Right kidney (tissue), 9 donors: ENCODE data around the gene POU2F3.

Experiments used
- DNase-seq: peaks from one replicate; pipeline ENCODE4 v3.0.0-alpha.2; 2016
- long read RNA-seq, 8 donors: transcript quantifications; one replicate each; lab custom pipeline, GENCODE V29; 2026

The POU2F3 gene
- long read RNA-seq, donor 1 = 0 reads
- long read RNA-seq, donor 2 = 0 reads
- long read RNA-seq, donor 3, partial matches to known transcripts = 0 of 1 reads
- long read RNA-seq, donor 3, other reads (novel, unspliced or antisense) = 0 of 1 reads
- long read RNA-seq, donor 4 = 0 reads
- long read RNA-seq, donor 5 = 0 reads
- long read RNA-seq, donor 6, partial matches to known transcripts = 0 of 3 reads
- long read RNA-seq, donor 6, other reads (novel, unspliced or antisense) = 0 of 3 reads
- long read RNA-seq, donor 7, partial matches to known transcripts = 0 of 1 reads
- long read RNA-seq, donor 7, other reads (novel, unspliced or antisense) = 0 of 1 reads
- long read RNA-seq, donor 8 = 0 reads

GRCh38 chr11:120239713-120240640, at the start of gene POU2F3:
POU2F3 (plus strand) TSS chr11:120240140; CDS start chr11:120240344, 204 bp downstream.
- no peak for DNase-seq

GRCh38 chr11:120191058-120191457, 48.9 kb upstream of the POU2F3 start:
- DNase-seq = no peak

DNA sequence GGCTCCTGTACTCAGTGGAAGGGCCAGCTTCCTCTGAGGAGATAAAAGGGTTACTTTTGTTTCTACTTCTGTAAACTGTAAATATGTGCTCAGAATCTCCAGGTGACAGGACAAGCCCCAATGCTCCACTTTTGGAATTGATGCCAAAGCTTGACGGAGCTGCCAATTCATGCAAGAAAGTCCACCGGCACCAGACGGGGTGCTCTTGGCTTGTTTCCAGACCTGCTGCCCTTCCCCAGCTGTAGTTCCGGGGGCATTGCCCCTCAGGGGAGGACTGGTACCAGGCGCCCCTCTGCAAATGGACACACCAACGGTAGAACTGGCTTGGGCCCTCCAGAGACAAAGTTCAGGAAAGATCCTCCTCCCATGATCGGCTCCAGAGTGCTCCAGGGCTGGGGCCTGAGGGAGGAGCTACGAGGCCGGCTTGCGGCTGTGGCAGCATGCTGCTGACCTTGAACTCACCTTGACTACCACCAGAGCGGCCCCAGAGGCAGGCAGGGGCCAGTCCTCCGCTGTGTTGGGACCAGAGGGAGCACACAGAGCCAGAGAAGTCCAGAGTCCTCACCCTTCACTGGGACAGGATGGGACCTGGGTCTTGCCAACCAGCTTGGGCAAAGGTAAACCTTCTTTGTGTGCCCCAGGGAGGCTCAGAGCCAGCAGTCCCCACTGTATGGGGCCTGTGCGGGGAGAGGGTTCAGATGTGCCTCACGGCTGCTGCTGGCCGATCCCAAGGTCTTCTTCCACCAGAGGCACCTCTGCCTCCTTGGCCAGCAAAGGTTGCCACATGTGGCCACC, 46.9 kb upstream of the POU2F3 start:
- no peak for DNase-seq

- DNase-seq = no peak
Observed at GRCh38 chr11:120194166-120194565, 45.8 kb upstream of the POU2F3 start.

DNA sequence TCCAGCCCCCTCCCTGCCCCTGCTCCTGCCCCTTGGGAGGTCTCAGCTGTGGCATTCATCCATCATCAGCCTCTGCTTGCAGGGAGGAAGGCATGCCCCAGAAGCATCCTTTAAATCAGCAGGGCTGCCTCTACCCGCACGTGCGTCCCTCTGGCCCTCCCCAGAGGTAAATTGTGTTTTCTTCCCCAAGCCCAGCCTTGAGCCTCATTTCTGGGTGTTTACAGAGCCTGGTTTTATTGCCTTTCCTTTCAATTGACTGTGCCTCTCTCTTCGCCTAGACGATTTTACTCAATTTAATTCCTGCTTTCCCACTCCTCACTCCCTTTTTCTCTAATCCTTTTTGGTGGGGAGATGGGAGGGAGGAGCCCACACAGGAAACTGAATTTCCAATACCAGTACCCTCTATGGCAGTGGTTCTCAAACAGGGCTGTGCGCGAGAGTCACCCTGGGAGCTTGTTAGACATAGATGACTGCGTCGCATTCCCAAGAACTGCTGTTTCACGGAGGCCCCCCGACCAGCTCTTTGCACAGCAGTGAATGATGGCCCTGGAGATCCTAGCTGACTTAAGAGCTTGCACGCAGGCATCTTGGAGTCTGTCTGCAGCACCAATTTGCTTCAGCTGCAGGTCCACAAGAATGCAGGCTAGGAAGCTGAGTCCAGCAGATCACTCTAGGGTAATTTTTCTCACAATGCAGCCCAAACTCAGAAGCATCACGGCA, 44.2 kb upstream of the POU2F3 start:
- DNase-seq = peak; percentile 60

DNA sequence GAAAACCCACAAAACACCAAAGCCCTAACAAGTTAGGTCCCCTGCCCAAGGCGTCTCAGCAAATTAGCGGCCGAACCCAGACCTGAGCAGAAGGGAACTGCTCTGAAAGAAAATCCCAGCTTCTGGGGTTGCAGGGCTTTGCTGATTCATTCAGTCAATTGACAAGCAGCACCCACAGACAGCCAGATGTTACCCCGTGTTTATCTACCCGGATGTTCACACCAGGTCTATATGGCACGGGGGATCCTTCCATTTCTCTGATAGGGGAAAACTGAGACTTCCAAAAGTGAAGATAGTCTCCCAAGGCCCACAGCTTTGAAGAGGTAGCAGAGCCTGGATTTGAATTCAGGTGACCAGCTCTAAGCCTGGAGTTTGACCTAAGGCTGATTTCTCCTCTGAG, 43.1 kb upstream of the POU2F3 start:
- DNase-seq = no peak

- DNase-seq = no peak
Observed at GRCh38 chr11:120197251-120197891, 42.6 kb upstream of the POU2F3 start.

DNA sequence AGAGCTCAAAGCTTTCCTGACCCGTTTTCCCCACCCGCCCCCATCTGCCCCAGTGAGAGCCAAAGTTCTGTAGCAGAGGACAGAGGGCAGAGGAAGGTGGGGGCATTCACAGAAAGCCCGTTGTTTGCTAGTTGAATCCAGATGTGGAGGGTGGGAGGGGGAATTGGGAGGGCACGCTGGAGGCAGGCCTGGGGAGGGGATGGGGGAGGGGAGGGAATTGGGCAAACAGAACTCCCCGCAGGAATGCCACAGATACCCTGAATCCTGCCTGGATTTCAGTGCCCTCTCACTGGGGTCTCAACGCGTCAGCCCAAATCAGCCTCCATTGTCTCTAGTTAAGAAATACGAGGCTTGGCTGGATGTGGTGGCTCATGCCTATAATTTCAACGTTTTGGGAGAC, 42.0 kb upstream of the POU2F3 start:
- DNase-seq = no peak

DNA sequence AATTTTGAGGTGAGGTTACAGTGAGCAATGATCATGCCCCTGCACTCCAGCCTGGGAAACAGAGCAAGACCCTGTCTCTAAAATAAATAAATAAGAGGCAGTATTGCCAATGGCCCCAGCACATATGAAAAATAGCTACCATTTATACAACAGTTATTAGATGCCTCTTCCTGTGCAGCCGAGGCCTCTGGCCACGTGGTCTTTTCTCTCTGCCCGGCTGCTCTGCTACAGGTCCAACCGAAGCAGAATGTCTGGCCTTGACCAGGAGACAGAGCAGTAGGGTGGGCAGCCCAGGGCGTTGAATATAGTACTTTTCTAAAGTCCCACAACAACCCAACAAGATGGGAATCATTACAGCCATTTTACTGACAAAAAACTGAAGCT, 41.5 kb upstream of the POU2F3 start:
- no peak for DNase-seq

DNA sequence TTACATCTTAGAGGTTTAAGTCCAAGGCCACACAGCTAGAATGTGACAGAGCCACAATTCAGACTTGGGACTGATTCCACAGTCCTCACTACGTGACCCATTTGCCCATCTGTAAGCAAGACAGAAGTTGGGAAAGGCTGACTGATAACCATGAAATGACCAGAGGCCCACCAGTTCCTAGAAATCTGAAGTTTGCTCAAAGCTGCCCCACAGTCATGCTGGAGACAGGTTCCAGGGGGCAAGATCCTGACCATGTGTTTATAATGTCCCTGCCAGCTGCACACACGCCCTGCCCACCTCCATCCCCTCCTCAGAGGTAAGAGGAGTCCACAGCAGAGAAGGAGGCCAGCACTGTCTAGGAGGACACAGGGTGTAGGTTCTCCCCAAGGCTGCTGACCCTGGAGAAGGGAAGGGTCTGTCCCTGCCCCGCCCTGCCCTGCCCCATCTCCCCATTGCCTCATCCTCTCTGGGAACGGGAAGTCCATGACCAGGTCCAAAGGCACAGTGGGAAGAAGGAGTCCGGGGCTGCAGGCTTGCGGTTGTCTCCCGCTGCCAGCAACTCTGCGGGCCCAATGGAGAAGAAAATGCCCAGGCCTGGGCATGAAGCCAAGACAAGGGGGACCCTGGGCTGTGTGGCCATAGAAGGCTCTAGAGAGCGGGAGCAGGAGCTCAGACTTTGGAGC, 41.0 kb upstream of the POU2F3 start:
- DNase-seq = no peak

DNA sequence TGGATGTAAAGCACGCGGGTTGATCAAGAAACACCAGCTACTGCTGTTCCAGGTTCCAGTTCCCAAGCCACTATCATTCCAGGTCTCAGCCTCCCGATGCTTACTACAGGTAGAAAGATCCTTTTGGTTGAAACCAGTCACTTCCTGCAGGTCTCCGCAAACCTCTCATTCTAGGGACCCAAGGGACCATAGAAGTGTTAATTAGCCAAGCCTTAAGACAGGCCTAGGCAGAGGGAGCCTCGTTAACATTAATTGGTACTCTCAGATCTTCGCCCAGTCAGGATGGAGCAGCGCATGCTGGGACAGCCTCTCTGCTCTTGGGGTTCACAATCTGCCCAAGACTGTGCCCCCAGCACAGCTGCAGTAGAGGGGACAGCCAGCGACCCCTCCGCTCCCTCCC, 40.3 kb upstream of the POU2F3 start:
- no peak for DNase-seq

DNA sequence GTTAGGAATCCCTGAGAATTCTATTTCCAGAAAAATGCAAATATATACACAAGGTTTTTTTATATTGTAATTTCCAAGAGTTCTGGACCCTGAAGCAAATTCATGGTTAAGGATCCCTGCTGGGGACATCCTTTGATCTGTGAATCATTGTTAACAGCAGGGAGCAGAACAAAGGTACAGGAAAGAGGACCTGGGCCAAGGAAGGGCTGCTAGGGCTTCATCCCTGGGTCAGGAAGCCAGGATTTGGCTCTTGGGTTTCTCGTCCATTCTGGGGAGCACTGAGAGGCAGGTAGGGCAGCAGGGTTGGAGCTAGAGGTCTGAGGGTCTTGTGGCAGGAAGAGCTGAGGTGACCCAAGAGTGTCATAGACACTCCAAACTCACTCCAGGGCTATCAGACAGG, 39.3 kb upstream of the POU2F3 start:
- no peak for DNase-seq

DNA sequence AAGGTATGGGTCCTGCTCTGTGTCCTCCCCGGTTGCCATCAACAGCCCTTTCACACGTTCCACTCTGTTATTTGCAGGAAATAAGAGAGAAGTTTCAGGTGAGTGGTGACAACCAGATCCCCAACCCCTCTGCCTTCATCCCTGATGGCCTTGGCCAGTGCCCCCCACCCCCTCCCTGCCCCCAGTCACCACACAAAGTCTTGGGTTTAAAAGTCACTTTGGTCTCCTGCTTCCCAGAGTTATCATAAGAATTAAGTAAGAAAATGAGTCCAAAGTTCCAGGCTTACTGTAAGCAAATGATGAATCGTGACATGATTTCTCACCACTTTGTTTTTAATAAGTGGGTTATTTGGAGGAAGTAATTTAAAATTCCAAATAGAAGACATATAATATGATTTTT, 38.3 kb upstream of the POU2F3 start:
- DNase-seq = no peak

DNA sequence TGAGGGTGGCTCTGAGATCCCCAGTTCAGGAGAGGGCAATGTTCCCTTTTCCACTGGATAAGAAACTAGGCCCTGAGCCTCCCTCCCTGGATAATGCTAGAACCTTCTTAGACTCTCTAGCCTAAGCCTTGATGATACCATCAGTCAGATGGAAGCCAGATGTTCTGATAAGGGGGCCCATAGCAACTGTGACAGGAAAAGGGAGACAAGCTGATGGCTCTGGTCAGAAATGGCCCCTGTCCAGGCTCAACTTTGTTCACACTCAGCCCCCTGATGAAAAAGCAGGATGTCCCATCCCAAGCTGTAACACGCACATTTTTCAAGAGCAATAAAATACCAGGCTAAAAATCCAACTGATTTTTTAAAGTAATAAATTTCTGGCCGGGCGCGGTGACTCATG, 36.3 kb upstream of the POU2F3 start:
- no peak for DNase-seq

GRCh38 chr11:120205596-120206161, 34.3 kb upstream of the POU2F3 start:
- no peak for DNase-seq

GRCh38 chr11:120207512-120207911, 32.4 kb upstream of the POU2F3 start:
- no peak for DNase-seq

DNA sequence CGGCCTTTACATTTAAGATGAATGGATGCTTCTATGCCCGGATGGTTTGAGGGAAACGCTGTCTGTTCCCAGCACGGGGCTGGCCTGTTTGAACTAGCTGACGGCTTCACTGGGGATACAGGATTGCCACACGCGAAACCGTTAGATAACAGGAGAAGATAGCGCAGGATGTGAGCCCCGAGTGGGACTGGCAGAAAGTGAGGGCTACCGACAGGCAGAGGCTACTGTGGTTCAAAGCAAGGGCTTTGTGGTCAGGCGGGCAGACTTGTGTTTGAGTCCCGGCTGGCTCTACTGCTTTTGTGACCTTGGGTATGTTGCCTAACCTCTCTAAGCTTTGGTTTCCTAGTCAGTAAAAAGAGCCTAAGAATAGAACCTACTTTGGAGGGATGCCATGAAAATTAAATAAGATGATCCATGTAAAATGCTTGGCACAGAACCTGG, 31.9 kb upstream of the POU2F3 start:
- DNase-seq = no peak

DNA sequence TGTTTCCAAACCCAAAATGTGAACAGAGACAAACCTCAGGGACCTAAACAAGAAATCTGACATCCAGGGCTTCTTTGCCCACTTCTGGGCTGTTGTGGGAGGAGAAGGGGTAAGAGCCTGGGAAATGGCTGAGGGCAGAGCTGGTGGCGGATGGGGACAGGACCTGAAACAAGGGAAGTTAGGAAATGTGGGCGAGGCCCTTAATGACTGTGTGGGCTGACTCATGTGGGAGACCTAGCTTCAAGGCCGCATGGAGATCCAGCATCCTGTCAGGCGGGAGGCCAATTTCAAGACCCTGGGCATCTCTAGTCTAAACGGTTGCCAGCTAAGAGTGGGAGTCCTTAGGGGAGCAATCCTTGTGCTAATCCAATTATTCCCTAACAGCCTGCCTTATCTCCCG, 31.2 kb upstream of the POU2F3 start:
- no peak for DNase-seq

DNA sequence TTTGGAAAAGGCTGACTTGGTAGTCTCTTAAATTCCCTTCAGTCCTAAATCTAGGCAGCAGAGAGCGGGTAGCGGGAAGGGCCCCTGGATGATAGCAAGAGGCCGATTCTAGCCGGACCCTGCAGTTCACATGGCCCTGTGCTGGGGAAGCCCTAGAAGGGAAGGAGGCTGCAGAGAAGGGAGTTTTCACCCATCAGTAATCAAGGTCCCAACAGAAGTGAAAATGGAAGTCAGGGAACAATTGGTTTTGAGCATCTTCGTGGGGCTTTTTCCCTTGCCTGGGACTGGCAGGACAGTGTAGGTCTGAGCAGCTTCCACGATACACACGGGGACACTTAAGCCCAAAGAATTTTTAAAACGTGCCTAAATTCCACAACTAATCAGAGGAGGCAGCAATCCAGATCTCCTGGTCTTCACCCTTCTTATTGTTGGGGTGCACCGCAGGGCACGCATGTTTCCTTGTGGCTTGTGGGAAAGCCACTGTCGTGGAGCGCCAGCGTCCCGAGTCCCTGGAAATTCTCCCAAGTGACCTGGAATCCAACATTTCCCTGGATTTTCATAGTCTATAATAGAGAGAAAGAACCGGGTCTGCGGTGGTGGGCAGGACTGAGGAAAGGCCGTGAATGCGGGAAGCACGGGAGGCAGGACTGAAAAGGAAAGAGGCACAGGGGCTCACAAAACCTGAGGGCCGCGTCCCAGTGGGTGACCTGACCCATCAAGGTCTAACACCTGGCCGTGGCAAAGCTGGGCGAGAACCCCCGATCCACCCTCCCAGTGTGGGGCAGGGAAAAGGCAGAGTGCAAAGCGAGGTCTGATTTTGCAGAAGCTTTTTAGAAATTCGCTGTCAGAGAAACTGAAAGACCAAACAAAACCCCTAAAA, 30.0 kb upstream of the POU2F3 start:
- DNase-seq = no peak
